GM19395 (cell line): Measurements from ENCODE around the gene GARIN5A.
A peak's percentile ranks its signal among the peaks of the same experiment; 100 is the strongest.

Source experiments
- ATAC-seq: cut with Tn5 transposase; IDR thresholded peaks from one replicate; pipeline ENCODE4 v1.9.1; 2021; ENCODE audit warnings: mild to moderate bottlenecking, moderate library complexity; ENCODE audit not compliant: unreplicated experiment

GARIN5A gene

GRCh38 chr19:50435627-50436026 lies 41.0 kb downstream of the GARIN5A start:
- no peak for ATAC-seq

- ATAC-seq: no peak
These were observed 41.4 kb downstream of the GARIN5A start for GRCh38 chr19:50435221-50435620.

- no peak for ATAC-seq
These were observed 42.1 kb downstream of the GARIN5A start for GRCh38 chr19:50434525-50434924.

GRCh38 chr19:50433201-50434180 lies 43.2 kb downstream of the GARIN5A start:
- no peak for ATAC-seq

- ATAC-seq: peak; percentile 18
These were observed 44.2 kb downstream of the GARIN5A start, which contains the start of gene MYBPC2 for GRCh38 chr19:50432221-50433028. Gene MYBPC2, plus strand, starts transcription at chr19:50432892. Its CDS starts 62 bp downstream, at chr19:50432954.

- ATAC-seq: peak; percentile 68
These were observed 45.1 kb downstream of the GARIN5A start for GRCh38 chr19:50431343-50432220.

GRCh38 chr19:50430888-50431342 lies 45.7 kb downstream of the GARIN5A start:
- no peak for ATAC-seq

GRCh38 chr19:50428772-50429463 lies 47.7 kb downstream of the GARIN5A start:
- ATAC-seq: no peak

GRCh38 chr19:50427997-50428425 lies 48.6 kb downstream of the GARIN5A start:
- no peak for ATAC-seq

- ATAC-seq: no peak
These were observed 49.2 kb downstream of the GARIN5A start for GRCh38 chr19:50427318-50427925.

GRCh38 chr19:50425581-50425980 lies 51.1 kb downstream of the GARIN5A start:
- ATAC-seq: no peak

- no peak for ATAC-seq
These were observed 53.2 kb downstream of the GARIN5A start for GRCh38 chr19:50423279-50424113.

- ATAC-seq: no peak
These were observed 54.0 kb downstream of the GARIN5A start for GRCh38 chr19:50422397-50423278.

GRCh38 chr19:50420808-50421207 lies 55.8 kb downstream of the GARIN5A start:
- no peak for ATAC-seq

GRCh38 chr19:50420127-50420526 lies 56.5 kb downstream of the GARIN5A start:
- ATAC-seq: no peak

GRCh38 chr19:50419580-50420035 lies 57.0 kb downstream of the GARIN5A start:
- ATAC-seq: no peak

- no peak for ATAC-seq
These were observed 57.5 kb downstream of the GARIN5A start for GRCh38 chr19:50419022-50419579.
